Left kidney (tissue), 2 donors: ENCODE measurements around the gene PAN3. TPM values are rescaled to one million over a fixed set of nuclear protein-coding genes. Genes with fewer than 3 reads are reported as not detected.

ENCODE experiments used
- DNase-seq: peaks from one replicate; pipeline ENCODE4 v3.0.0-alpha.2; 2013
- polyA plus RNA-seq: library from polyadenylated mRNA; unstranded; fragments of 120-200 nt; gene quantifications from one replicate; pipeline ENCODE4 v1.2.1, GENCODE V29; 2013; ENCODE audit not compliant: insufficient read length

PAN3 gene
- polyA plus RNA-seq, 1 donor, result 72.6 TPM

DNA sequence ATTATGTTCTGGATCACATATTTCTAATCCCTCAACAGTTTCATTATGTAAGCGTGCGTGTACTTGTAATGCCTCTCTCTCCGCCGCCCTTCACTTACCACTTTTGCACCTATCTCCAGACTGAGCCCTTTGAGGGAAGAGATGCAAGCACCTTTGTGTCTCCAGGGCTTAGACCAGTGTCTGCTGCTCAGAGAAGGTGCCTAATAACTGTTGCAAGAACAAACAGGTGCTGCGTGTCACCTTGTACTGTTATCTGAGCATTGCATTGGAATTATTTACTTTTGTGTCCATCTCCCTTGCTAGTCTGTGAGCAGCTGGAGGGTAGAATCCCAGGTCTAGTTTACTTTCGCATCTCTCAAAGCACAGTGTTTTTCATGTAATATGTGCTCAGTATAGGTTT, 200.4 kb downstream of the PAN3 start:
- DNase-seq, result no peak

- DNase-seq, result no peak
These were observed 201.1 kb downstream of the PAN3 start for GRCh38 chr13:28339419-28339818.

GRCh38 chr13:28340272-28340793, 202.0 kb downstream of the PAN3 start:
- no peak for DNase-seq

GRCh38 chr13:28342251-28342650, 203.9 kb downstream of the PAN3 start:
- no peak for DNase-seq

GRCh38 chr13:28344163-28344562, 205.8 kb downstream of the PAN3 start:
- no peak for DNase-seq

Other genes with a start within 250 kb of the PAN3 start
- gene PDX1, start 218.5 kb upstream of the PAN3 start, polyA plus RNA-seq, result not detected
- gene CDX2, start 169.2 kb upstream of the PAN3 start, polyA plus RNA-seq, result not detected
- not detected for gene URAD, start 149.9 kb upstream of the PAN3 start, polyA plus RNA-seq
- 0.22 TPM for gene FLT3, start 38.0 kb upstream of the PAN3 start, polyA plus RNA-seq